ENCODE results near the gene TPD52L2.
"Not testable (repeated sequence)": the region's sequence is repeated elsewhere in the genome, so short reads cannot be mapped to it uniquely, and the experiment has no call there.

The TPD52L2 gene

DNA sequence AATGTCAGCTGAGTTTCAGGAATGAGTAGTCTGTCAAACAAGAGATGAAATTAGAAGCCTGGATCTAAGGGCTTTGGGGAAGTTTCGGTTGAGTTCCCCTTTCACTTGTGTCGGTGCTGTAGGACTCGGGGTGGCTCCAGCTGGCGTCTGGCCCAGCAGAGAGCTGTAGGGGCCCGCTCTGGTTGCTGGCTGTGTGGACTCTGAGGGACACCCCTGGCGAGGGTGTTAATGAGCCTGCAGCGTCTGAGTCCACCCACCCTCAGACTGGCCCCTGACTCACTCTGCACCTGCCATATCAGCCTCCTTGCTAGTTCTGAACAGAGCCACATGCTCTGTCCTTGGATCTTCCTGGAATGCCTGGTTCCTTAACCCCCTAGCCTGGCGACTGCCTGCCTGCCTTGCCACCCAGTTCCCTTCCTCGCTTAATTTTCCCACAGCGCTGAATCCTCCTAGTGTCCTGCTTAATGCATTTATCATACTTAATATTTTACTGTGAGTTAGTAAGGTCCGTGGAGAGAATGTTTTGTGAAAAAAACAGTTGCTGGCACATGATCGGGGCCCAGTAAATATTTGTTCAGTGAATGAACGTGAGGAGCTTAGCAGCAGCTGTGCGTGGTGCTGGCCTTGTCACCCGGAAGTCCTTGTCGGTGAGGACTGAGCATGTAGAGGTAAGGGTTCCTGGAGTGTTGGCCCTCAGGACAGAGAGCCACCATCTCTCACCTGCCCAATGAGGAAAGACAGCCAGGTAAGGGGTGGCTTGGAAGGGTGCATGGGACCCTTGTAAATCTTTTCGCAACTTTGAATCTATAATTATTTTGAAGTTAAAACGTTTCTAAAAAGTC, 31.4 kb downstream of the TPD52L2 start:
- DNase-seq: no peak

DNA sequence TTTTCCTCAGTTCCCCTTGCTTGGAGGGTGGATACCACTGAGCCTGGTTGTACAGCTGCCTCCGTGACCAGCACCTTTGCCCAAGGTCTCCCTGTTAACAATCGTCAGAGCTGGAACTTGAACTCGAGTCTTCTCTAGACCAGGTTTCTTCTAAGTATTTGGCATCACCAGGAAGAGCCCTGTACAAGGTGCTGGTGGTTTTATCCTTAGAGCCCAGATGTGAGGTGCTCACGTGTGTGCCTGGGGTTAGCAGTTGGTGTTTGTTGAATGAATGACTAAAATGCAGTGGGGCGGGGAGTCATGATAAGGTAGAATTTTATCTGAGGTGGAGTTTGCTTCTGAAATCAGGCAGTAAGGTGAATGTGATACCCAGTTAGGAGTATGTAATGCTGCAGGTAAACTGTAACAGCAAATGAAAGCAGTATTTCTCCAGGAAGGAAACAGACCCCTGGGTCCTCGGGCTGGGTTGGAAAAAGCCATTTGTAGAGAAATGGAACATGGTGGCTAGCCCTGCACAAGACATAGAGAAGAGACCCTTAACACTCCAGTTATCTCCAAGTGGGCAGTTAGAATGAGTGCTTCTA, 33.0 kb downstream of the TPD52L2 start:
- no peak for DNase-seq

DNA sequence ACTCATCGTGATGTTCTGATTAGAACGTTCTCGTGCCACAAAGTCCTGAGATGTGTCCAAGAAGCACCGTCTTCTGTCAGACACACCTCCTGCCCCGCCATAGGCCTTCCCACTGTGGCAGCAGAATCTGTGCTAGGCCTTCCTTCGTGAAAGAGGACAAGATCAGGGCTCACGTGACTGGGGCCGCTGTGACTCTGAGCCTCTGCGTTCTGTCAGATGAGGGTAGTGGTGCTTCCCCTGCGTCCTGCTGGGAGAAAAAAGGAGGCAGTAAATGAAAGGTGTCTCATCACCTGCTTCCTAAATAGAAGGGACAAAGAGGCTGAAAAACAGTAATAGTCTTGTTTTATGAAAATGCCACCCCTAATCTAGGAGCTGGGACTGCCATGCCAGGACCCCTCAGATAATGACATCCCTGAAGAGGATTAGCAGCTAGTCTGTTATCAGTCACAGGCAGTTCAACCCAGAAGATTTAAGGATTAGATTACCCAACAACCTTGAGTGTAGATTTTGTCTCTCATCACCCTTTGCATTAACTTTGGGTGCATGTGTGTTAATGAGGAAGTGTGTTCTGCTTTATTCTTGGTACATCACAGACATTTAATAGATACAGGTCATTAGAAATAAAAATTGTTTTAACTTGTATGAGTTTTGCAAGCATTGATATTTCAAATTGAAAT, 34.0 kb downstream of the TPD52L2 start:
- no peak for DNase-seq

DNA sequence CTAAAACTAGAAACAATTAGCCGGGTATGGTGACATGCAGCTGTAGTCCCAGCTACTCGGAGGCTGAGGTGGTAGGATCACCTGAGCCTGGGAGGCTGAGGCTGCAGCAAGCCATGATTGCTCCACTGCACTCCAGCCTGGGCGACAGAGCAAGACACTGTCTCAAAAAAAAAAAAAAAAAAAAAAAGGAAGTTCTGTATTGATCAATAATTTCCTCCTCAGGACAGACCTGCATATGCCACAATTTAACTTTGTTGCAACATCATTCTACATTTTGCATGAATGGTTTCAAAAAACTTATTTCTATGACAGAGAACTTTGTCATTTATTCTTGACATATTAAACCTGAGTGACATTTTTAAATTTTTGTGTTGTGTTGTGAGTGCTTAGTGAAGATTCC, 35.3 kb downstream of the TPD52L2 start:
- DNase-seq: no peak

DNA sequence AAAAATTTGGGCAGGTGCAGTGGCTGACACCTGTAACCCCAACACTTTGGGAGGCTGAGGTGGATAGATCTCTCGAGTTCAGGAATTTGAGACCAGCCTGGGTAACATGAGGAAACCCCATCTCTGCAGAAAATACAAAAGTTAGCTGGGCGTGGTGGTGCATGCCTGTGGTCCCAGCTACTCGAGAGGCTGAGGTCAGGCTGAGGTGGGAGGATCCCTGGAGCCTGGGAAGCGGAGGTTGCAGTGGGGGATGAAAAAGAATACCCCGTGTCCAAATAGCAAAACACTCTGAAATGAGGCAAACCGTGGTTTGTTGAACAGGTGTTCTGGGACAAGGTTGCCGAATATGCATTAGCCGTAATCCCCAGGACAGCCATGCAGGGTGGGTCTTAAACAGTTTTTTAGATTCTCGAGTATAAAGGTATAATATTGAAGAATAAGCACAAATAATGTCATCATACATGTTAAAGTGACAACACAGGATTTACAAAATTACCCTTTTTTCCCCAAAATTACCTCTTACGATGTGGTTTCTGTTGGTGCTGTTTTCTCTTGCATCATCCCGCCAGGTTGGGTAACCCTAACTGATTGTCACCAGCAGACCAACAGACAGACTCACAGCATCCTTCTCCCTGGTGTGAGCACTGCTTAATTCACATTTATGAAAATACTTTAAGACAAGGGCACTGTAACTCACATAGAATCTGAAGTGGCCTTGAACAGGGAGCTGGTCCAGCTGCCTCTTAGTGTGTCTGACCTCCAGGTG, 38.9 kb downstream of the TPD52L2 start:
- DNase-seq: no peak

DNA sequence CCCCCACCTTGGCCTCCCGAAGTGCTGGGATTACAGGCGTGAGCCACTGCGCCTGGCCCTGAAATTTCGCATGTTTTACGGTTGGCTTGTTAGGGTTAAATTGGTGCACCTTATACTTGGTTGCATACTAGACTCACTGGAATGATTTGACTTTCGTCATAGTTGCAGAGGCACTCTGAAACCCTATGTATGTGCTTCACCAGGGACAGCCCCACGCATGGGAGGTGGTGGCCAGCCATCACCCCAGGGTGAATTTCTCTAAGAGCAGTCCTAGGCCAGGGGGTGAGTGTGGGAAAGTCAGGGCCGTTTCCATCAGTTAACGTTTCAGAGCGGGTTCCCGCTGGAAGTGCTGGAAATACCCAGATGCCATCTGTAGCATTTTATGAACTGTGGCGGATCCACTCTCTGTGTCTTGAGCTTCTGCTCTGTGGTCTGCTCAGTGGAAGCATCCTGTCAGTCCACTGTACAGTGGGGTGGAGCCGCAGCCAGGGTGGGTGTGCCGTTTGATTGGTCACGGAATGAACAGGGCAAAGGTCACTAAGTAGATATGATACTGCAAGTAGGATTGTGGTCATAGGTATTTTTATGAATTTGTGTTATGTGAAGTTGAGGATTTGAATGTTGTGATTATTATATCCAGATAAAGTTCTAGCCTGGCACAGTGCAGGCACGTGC, 43.1 kb downstream of the TPD52L2 start:
- DNase-seq: no peak

DNA sequence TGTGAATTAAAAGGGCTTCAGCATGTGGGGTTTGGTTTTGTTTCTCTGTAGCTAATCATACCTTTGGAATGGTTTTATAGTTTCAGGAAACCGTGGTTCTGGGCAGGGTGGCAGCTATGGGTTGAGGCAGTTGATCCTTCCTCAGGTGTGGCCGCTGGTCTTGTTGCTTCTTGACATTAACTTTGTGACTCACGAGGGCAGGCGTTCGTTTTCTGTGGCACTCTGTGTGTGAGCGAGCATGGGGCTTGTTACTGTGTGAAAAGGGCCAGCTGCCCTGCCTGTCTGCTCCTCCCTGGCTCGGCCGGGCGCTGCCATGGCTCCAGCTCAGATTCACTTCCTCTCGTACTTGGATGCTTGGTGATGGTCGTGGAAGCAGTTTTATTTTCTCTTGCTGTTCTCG, 46.1 kb downstream of the TPD52L2 start:
- DNase-seq: no peak

DNA sequence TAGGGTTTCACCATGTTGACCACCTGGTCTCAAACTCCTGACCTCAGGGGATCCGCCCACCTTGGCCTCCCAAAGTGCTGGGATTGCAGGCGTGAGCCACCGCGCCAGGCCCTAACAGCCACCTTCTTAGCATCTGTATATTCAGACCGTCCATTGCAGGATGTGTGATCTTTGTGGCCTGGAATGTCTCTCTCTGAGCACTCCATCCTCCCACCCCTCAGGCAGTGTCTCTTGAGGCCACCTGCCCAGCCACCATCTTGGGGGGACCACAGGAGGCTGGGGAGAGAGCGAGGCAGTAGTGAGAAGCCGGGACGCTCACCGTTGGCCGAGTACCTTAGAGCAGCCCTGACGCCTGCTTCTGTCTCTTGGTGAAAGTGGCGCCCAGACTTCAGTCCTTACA, 48.7 kb downstream of the TPD52L2 start:
- DNase-seq: no peak

DNA sequence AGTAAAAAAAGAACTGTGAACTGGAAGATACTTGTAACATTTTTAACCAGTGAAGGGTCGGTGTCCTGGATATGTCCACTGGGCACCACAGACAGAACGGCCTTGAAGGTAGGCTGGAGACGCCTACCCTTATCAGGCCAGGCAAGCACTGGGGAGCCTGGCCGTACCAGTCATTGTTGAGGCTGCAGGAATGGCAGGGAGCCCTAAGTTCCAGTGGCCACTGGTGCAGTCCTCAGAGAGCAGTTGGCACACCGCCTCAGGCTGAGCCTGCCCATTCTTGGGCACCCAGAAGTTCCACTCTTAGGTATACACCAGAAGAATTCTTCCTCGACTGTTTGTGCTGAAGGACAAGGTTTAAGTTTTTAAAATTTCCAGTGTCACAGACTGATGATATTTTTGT, 50.4 kb downstream of the TPD52L2 start:
- no peak for DNase-seq

DNA sequence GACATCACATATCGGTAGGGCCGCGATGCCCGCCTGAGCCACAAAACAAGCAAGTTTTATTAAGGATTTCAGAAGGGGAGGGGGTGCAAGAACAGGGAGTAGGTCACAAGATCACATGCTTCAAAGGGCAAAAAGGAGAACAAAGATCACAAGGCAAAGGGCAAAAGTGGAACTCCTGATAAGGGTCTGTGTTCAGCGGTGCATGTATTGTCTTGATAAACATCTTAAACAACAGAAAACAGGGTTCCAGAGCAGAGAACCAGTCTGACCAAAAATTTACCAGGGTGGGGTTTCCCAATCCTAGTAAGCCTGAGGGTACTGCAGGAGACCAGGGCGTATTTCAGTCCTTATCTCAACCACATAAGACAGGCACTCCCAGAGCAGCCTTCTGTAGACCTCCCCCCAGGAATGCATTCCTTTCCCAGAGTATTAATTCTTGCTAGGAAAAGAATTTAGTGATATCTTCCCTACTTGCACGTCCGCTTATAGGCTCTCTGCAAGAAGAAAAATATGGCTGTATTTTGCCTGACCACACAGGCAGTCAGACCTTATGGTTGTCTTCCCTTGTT, 51.4 kb downstream of the TPD52L2 start:
- not testable (repeated sequence) for DNase-seq

DNA sequence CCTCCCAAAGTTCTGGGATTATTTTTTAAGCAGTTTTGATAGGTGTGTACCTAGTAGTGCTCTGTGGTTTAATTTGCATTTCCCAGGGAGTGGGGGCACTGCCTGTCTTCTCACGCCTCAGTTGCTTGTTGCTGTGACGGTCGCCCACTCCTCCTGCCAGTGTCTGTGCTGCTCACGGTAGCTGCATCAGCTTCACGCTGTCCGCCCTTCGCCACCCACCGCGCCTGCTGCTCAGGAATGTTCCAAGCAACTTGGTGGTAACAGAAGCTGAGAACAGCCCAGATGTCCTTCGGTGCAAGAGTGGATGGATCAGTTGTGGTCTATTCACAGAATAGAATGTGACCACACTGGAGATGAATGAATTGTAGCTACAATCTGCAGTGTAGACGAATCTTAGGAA, 52.7 kb downstream of the TPD52L2 start:
- DNase-seq: no peak

DNA sequence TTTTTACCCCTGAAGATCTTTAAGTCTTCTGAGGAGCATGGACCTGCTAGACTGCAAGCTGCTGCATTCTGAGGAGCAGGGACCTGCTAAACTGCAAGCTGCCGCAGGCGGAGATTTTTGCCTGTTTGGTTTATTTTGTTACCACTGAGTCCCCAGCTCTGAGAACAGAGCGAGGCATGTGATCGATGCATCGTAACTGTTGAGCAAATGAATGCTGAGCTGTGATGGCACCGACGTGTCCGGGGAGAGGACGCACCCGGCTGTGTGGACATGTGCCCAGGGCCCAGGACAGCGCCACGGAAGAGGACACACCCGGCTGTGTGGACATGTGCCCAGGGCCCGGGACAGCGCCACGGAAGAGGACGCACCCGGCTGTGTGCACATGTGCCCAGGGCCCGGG, 54.1 kb downstream of the TPD52L2 start:
- no peak for DNase-seq

DNA sequence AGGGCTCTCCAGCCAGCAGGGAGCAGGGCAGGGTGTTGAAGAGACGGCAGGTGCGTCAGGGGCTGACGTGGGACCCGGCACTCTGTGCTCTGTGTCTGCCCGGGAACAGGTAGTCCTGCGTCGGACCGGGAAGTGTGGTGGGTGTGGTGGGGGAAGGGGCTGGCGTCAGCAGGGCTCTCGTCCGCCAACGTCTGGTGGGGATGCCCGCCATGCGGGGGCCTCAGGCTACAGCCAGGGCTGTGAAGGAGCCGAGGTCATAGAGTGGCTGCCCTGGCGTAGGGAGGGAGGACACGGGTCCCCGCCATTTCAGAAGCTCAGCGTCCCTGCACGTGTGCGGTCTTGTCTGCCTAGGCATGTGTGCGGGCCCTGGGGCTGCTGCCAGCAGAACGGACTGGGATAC, 55.2 kb downstream of the TPD52L2 start:
- DNase-seq: no peak

DNA sequence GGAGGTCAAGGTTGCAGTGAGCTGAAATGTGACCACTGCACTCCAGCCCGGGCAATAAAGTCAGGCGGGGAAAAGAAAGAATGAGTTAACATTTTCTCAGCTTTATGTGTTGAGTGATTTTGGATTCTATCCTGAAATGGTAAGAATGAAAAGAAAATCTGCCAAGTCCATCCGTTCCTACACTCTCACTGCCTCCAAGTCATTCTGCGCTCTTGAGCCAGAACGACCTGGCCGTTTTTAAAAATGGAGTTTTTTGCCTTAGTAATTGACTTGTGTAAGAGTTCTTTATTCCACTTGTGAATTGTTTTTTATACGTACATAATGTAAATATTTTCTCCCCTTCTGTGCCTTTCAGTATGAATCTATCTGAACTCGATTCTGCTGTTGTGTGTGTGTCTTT, 58.6 kb downstream of the TPD52L2 start:
- DNase-seq: no peak

DNA sequence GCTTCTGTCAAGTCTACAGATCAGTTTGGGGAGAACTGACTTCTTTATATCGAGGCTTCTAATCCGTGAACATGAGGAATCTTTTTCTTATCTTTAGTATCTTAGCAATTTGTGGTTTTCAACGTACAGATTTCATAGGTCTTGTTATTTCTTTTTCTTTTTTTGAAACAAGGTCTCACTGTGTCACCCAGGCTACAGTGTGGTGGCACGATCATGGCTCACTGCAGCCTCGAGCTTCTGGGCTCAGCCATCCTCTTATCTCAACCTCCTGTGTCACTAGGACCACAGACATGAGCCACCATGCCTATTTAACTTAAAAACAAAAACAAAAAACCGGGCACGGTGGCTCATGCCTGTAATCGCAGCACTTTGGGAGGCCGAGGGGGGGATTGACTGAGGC, 59.2 kb downstream of the TPD52L2 start:
- no peak for DNase-seq

DNA sequence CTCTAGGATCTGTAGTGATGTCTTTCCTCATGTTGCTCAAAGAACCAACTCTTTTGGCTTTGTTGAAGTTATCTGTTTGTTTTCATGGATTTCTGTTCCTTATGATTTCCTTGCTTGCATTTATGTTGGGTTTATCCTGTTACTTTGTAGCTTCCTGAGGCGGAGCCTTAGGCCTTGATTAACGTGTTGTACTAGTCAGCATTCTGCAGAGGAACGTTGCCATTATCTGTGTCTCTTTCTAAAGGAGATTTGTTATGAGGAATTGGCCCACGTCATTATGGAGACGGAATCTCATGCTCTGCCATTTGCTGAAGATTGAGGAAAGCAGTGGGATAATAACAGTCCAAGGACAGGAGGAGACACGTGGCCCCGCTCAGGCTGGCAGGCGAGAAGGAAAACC, 61.2 kb downstream of the TPD52L2 start:
- DNase-seq: no peak

DNA sequence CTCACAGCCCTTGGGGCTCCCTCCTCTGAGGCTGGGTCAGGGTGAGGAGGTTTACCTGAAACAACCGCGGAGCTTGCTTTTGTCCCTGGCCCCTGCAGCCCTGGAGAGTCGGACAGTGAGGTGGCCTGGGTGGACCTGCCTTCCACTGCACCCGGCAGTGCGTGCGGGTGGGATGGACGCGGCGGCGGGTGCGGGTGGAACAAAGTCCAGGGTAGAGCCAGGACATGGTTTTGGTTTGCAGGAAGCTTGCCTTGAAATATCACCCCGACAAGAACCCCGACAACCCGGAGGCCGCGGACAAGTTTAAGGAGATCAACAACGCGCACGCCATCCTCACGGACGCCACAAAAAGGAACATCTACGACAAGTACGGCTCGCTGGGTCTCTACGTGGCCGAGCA, 64.0 kb downstream of the TPD52L2 start:
- no peak for DNase-seq

DNA sequence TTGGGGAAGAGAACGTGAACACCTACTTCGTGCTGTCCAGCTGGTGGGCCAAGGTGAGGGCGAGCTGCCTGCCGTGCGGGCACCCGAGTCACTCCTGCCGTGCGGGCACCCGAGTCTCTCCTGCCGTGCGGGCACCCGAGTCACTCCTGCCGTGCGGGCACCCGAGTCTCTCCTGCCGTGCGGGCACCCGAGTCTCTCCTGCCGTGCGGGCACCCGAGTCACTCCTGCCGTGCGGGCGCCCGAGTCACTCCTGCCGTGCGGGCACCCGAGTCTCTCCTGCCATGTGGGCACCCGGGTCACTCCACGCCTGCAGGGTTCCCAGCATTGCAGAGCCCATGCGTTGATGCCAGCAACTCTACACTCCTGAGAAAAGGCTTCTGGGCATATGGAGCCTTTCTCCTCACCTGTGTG, 64.4 kb downstream of the TPD52L2 start:
- DNase-seq: not testable (repeated sequence)

DNA sequence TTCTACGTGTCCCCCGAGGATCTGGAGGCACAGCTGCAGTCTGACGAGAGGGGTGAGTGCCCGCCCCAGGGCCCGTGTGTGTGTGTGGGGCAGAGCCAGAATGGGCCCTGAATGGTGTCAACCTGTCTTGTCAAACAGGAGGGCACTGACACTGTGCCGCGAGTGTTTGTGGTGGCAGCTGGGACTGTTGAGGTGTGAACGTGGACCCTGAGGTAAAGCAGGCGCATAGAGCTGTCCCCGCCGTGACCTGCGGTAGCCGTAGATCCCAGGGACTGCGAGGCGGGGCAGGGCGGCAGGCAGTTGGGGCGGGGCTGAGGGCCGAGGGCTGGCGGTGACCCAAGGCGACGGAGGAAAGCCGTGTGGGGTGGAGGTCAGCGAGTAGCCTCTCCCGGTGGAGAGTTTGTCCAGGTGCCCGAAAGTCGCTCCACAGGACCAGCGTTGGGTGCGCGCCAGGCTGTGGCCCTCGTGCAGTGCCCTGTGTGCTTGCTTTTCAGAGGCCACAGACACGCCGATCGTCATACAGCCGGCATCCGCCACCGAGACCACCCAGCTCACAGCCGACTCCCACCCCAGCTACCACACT, 66.0 kb downstream of the TPD52L2 start:
- no peak for DNase-seq

DNA sequence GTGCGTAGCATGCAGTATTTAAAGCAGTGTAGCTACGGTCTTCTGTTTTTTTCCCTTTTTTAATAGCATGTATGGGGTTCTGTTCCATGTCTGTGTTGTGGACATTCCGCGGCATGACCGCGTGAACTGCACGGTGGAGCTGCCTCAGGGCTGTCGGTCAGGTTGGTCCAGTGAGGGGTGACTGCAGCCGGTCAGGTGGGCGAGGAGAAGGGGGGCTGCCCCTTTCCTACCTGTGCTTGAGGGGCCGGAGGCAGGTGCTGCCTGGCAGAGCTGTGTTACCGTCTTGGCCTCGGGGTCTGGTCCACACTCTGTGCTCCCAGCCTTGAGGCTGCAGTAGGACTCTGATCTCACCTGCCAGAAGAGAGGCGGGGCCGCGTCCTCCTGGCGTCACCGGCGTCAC, 66.7 kb downstream of the TPD52L2 start:
- no peak for DNase-seq

DNA sequence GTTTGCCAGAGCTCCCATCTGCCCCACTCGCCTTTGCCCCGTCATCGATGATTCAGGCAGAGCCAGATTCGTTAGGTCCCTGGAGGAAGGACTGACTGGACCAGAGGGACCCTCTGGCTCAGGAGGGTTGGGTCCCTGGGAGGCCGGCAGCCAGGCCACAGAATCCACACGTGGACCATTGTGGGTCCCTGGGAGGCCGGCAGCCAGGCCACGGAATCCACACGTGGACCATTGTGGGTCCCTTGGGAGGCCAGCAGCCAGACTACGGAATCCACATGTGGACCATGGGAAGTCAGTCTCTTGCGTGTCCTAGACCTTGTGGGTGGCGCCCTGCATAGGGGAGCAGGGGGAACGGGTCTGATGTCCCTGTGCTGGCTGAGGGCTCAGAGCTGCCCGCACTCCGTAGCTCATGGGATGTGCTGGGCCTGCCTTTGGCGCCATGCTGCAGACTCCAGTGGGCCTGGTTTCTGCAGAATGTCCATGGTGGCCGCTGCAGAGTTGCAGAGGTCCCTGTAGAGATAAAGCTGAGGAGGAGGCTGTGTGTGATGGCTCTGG, 67.6 kb downstream of the TPD52L2 start:
- no peak for DNase-seq

DNA sequence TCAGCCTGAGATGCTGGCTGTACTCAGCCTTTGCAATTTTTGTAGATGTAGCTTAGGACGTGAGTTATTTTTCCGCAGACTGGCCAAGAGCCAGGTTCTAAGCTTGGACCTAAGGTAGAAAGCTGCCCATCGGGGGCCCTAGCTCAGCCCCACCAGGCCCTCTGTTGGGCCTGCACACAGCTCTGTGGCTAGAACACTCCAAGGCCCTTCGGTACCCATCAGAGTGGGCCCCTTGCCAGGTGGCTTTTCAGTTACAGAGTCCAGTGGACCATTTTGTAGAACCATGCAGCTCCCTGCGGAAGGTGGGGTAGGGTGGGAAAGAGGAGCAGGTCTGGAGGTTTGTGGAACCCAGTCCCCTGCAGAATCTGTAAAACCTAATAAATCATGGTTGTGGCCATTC, 68.6 kb downstream of the TPD52L2 start:
- DNase-seq: no peak
